Activated CD4-positive, alpha-beta T cell treated with anti-CD3 and anti-CD28 coated beads, Interleukin-2, amount 10 ng/mL, durations not matched to agents 24 days and 14 days (primary cell): ENCODE results near the gene HSPA4. TPM values are rescaled to one million over a fixed set of nuclear protein-coding genes. Genes with fewer than 3 reads are reported as not detected.
A peak's percentile ranks its signal among the peaks of the same experiment; 100 is the strongest.

Source experiments
- DNase-seq: peaks from one replicate; pipeline ENCODE4 v3.0.0; 2022
- H3K27ac Mint-ChIP-seq: one replicate; pipeline ENCODE4 v1.8.0; 2022; ENCODE audit warnings: mild to moderate bottlenecking, mixed read lengths
- H3K27me3 Mint-ChIP-seq: one replicate; pipeline ENCODE4 v1.8.0; 2022; ENCODE audit warnings: mixed read lengths
- H3K36me3 Mint-ChIP-seq: one replicate; pipeline ENCODE4 v1.8.0; 2022; ENCODE audit warnings: low read depth, mild to moderate bottlenecking, mixed read lengths
- H3K4me1 Mint-ChIP-seq: one replicate; pipeline ENCODE4 v1.8.0; 2021; ENCODE audit warnings: mixed read lengths
- H3K4me3 Mint-ChIP-seq: one replicate; pipeline ENCODE4 v1.8.0; 2022; ENCODE audit warnings: mild to moderate bottlenecking, moderate library complexity, mixed read lengths
- H3K9me3 Mint-ChIP-seq: one replicate; pipeline ENCODE4 v1.8.0; 2021; ENCODE audit warnings: mixed read lengths
- intact Hi-C: fragments of 100-400 bp; cut with micrococcal nuclease; formaldehyde crosslinking; loops from one replicate; pipeline ENCODE4 v1.15.1; 2023
- total RNA-seq: library from RNA; stranded (reverse); gene quantifications from 2 replicates; pipeline ENCODE4 v1.2.3, GENCODE V29; 2022

HSPA4 gene
- total RNA-seq, 1 donor from 2014 or later = 270 TPM

DNA sequence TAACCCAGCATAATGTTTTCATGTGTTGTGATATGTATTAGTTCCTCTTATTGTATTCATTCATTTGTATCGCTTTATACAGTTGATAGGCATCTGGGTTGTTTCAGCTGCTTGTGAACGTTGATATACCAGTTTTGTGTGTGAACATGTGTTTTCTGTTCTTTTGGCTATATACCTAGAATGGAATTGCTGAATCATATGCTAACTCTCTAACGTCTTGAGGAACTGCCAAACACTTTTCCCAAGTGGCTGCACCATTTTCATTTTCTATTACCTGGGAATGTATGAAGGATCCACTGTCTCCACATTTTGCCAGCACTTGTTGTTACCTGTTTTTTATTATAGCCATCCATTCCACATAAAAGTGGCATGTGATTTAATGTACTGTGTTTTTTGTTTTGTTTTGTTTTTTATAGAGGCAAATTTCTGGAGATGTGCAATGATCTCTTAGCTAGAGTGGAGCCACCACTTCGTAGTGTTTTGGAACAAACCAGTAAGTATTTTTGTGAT lies 34.6 kb downstream of the HSPA4 start:
- Mint-ChIP-seq H3K4me3 (no peak overlapping the region), H3K4me1 (peaks cover 12% of the 10 kb centered on the region), H3K27me3 (no peaks in the 10 kb centered on the region), H3K36me3 (peaks cover 62% of the 10 kb centered on the region), H3K27ac (peak overlapping the region; percentile 51), H3K9me3 (no peaks in the 10 kb centered on the region)
- DNase-seq = no peak
- intact Hi-C loops = no loop called here

DNA sequence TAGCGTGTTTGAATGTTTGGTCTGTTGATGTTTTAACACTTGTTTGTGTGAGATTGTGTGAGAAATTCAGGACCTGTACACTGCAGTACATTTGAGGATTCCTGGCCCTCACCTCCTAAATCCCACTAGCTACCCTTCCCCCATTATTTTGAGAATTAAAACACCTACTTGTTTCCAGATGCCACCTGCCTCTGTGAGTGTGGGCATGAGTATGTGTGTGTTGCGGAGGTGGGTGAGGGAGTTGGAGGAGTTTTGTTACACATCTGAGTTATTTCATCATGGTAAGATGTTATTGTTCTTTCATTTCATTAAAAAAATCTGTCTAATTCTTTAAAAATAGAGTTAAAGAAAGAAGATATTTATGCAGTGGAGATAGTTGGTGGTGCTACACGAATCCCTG lies 36.3 kb downstream of the HSPA4 start:
- no peak overlapping the region for H3K27ac Mint-ChIP-seq
- H3K27me3 Mint-ChIP-seq = no peaks in the 10 kb centered on the region
- DNase-seq = no peak
- H3K9me3 Mint-ChIP-seq = no peaks in the 10 kb centered on the region
- peaks cover 68% of the 10 kb centered on the region for H3K36me3 Mint-ChIP-seq
- H3K4me1 Mint-ChIP-seq = peaks cover 5% of the 10 kb centered on the region
- intact Hi-C loops = no loop called here
- H3K4me3 Mint-ChIP-seq = no peak overlapping the region

DNA sequence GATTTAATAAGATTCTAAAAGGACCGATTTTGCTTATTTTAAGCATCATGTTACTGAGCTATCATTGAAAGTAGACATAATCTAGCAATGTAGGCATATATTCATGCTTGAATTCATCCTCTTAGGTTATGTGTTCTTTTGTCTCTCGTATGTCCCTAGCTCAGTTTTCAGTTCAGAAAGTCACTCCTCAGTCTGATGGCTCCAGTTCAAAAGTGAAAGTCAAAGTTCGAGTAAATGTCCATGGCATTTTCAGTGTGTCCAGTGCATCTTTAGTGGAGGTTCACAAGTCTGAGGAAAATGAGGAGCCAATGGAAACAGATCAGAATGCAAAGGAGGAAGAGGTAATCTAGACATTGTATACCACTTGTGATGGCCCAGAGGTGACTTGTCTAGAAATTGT lies 39.2 kb downstream of the HSPA4 start:
- Mint-ChIP-seq H3K36me3 (peaks cover 64% of the 10 kb centered on the region), H3K4me3 (no peak overlapping the region), H3K9me3 (no peaks in the 10 kb centered on the region), H3K27ac (no peak overlapping the region), H3K27me3 (no peaks in the 10 kb centered on the region), H3K4me1 (peaks cover 5% of the 10 kb centered on the region)
- intact Hi-C loops = no loop called here
- no peak for DNase-seq

DNA sequence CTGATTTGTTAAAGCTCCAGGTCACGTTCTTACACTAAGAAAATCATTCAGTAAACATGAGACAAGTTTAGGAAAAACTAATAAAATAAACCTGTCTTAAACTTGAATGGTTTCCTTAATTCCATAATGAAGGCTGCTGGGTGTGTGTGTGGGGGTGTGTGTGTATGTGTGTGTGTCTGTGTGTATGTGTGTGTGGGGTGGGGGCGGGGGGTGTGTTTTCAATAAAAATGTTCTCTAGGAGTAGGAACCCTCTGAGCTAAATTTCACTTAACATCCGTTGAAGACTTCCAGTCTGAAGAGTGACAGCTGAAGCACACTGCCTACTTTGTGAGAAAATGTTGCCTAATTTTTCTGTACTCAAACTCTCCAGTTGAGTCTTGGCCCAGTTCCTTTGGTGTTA lies 54.5 kb downstream of the HSPA4 start:
- Mint-ChIP-seq H3K4me3 (no peak overlapping the region), H3K9me3 (no peaks in the 10 kb centered on the region), H3K27me3 (no peaks in the 10 kb centered on the region), H3K4me1 (peaks cover 16% of the 10 kb centered on the region), H3K36me3 (peaks cover 46% of the 10 kb centered on the region), H3K27ac (no peak overlapping the region)
- no peak for DNase-seq
- intact Hi-C loops = no loop called here

DNA sequence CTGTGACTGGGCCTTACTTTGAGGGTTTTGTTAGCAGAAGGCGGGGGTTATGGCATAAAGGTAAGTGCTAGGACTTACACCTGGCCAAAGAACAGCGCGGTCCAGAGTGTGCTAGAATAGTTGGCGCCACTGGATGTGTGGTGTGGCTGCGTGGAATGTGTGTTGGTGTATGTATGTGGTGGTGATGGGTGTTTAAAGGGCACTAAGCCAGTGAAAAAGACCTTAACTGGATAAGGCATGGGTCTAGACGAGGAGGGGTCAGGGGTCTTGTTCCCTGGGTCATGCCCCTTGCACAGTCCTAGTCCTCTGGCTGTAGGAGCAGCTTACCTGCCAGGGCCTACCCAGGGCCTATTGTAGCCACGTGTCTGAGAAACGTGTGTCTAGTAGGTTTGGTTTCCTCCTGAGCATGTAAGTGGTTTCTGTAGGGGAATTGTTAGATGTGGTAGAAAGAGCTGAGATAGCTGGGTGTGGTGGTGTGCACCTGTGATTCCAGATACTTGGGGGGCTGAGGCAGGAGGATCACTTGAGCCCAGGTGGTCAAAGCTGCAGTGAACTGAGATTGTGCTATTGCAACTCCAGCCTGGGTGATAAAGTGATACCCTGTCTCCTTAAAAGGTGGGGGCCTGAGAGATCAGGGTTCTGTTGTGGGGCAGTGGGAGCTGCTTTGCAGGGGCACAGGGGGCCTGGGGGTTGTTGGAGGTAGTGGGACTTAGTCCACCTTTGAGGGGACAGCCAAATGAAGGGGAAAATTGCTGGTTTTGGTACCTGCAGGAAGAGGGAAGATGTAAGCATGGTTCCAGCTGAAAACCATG lies 55.2 kb downstream of the HSPA4 start:
- H3K4me3 Mint-ChIP-seq = no peak overlapping the region
- peaks cover 43% of the 10 kb centered on the region for H3K36me3 Mint-ChIP-seq
- H3K9me3 Mint-ChIP-seq = no peaks in the 10 kb centered on the region
- intact Hi-C loops = no loop called here
- no peak for DNase-seq
- no peaks in the 10 kb centered on the region for H3K27me3 Mint-ChIP-seq
- H3K4me1 Mint-ChIP-seq = peaks cover 17% of the 10 kb centered on the region
- H3K27ac Mint-ChIP-seq = peak overlapping the region; percentile 36

DNA sequence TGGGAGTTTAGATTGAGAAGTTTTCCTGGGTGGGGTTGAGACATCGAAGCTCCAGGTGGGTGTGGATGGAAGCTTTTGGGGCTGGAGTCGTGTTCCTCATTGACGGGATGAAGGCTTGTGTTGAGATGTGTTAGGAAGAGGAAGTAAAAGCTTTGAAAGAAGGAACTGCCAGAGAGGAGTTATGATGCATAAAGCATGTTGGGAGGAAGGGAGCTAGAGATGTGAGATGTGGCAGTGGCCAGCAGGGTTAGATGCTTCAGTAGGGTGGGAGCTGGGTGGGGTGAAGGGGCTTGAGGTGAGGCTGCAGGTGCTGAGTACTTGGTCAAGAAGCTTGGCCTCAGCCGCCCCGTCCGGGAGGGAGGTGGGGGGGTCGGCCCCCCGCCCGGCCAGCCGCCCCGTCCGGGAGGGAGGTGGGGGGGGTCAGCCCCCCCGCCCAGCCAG lies 56.7 kb downstream of the HSPA4 start:
- Mint-ChIP-seq H3K4me1 (peaks cover 25% of the 10 kb centered on the region), H3K36me3 (peaks cover 30% of the 10 kb centered on the region), H3K9me3 (no peaks in the 10 kb centered on the region), H3K4me3 (no peak overlapping the region), H3K27me3 (no peaks in the 10 kb centered on the region), H3K27ac (no peak overlapping the region)
- DNase-seq = no peak
- intact Hi-C loops = no loop called here

DNA sequence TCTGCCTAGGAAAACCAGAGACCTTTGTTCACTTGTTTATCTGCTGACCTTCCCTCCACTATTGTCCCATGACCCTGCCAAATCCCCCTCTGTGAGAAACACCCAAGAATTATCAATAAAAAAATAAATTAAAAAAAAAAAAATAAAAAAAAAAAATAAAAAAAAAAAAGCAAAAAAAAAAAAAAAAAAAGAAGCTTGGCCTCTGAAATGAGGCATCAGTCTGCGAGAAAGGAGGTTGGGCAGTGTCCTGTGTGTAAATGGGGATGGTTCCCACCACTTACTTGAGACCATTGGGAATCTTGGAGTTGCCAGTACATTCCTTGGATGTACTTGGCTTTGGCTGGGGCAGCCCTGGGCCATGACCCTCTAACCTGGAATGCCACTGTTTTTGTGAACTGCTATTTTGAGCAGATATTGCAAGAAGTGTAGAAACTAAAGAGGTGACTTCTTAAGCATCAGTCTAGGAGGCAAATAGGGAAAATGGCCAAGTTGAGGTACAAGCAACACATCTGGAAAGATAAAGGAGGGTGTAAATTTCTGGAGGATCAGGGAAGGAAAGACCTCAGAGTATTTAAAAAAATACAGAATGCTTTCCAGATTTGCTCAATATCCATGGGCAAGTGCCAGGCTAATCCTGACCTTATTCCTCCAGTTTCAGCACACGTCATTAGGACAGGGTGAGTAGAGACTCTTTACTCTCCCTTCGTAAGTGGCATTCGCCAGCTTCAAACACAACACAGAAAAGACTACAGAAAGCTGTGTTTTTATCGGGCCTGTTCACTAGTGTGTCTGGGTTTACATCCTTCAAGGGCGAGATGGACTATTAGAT lies 58.1 kb downstream of the HSPA4 start:
- H3K4me3 Mint-ChIP-seq = no peak overlapping the region
- intact Hi-C loops = loop anchor here (2.0 to 10.0 kb wide), 4 partner anchors 285 to 757 kb away; no protein-coding TSS in a partner anchor
- H3K27ac Mint-ChIP-seq = no peak overlapping the region
- peaks cover 19% of the 10 kb centered on the region for H3K36me3 Mint-ChIP-seq
- no peak for DNase-seq
- no peaks in the 10 kb centered on the region for H3K9me3 Mint-ChIP-seq
- peaks cover 29% of the 10 kb centered on the region for H3K4me1 Mint-ChIP-seq
- no peaks in the 10 kb centered on the region for H3K27me3 Mint-ChIP-seq

DNA sequence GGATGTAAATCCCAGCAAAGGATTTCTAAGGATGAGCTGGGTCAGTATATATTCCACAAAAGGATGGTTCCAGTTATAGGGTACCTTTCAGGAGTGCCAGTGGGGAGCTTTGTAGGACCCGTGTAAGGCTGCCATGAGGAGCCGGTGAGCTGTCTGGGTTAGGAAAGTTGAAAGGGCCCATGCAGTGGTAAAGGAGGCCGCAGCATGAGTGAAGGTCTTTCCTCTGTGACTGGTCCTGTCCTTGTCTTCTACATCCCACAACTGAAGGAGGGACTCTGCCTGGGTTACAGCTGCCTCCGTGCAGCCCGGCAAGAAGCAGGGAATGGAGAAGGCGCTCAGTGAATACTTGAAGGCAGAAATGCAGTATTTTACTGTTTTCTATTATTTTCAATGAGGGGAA lies 58.9 kb downstream of the HSPA4 start:
- Mint-ChIP-seq H3K4me1 (peaks cover 28% of the 10 kb centered on the region), H3K4me3 (no peak overlapping the region), H3K36me3 (peaks cover 10% of the 10 kb centered on the region), H3K27me3 (no peaks in the 10 kb centered on the region), H3K27ac (no peak overlapping the region), H3K9me3 (no peaks in the 10 kb centered on the region)
- intact Hi-C loops = loop anchor here (1.0 to 10.0 kb wide), 6 partner anchors 177 to 757 kb away; no protein-coding TSS in a partner anchor
- DNase-seq = no peak

DNA sequence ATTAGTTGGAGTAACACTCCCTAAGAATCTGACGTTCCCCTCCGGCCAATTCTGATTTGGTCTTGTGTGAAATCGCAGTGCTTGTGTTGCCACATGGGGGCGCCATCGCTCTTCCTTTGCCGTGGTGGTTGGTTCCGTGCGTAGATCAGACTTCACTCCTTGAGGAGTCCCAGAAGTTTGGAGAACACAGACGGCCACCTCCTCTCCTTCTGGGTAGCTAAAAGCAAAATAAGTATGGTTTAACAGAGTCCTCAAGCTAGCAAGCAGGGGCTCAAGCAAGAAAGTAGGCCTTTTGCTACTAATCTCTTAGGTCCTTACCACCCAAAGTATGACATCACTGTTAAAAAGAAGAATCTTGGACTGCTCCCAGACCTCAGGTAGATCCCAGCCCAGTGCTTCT lies 59.5 kb downstream of the HSPA4 start:
- intact Hi-C loops = loop anchor here (1.0 to 10.0 kb wide), 6 partner anchors 176 to 756 kb away; no protein-coding TSS in a partner anchor
- Mint-ChIP-seq H3K4me3 (no peak overlapping the region), H3K4me1 (peaks cover 28% of the 10 kb centered on the region), H3K27me3 (no peaks in the 10 kb centered on the region), H3K27ac (no peak overlapping the region), H3K36me3 (peaks cover 7% of the 10 kb centered on the region), H3K9me3 (no peaks in the 10 kb centered on the region)
- peak; percentile 94 for DNase-seq

DNA sequence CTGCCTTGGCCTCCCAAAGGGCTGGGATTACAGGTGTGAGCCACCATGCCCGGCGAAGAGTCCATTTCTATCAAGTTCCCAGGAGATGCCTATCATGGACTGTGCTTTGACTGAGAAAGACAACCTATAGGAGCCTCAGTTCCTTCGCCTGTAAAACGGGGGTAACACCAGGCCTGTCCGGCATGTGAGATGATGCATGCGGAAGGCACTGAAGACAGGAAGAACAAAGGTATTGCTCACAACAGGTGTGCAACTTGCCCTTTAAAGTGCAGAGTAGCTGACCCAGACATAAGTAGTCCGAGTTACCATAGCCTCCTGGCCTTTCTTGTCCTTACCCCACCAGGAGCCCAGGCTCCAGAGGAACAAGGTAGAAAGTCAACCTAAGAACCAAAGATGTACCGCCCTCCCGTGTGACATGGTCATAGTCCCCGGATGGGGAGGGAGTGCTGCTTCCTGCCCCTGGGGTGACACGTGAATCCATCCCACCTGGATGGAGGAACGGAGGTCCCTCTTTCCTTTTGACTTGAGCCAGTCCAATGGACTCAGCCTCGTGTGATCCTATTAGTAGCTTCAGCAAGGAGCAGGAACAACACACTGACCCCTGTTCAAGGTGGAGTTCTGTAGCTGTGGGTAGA lies 60.3 kb downstream of the HSPA4 start:
- intact Hi-C loops = loop anchor here (2.0 to 10.0 kb wide), 4 partner anchors 283 to 833 kb away; no protein-coding TSS in a partner anchor

DNA sequence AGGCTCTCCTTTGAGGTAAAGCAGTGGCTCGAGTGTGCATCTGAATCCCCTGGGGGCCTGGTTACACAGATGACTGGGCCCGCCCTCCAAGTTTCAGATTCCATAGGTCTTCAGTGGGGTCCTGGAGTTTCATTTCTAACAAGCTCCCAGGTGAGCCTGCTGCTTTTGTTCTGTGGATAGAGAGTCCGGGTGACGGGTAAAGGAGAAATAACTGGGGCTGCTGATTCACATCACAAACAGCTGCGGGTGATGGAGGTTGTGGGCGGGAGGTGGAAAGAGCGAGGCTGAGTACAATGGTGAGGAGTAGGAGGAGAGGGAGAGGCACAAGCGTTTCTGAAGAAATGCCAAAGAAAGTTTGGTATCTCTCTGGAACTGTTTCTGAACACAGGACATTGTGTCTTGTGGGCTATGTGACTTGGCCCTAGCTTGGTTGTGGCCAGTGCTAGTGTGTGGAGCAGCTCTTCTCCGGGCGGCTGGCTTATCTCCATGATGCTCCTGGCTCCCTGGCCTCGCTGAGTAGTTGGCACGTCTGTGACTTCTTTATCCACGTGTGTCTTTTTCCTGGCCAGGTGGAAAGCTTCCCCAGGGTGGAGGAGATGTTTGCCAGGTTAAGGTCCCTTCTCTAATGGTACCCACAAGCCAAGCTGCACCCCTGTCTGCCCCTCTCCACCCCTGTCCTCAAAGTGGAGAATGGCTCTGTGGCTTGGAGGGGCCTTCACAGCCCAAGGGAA lies 61.7 kb downstream of the HSPA4 start:
- no peaks in the 10 kb centered on the region for H3K27me3 Mint-ChIP-seq
- no peaks in the 10 kb centered on the region for H3K9me3 Mint-ChIP-seq
- peaks cover 17% of the 10 kb centered on the region for H3K4me1 Mint-ChIP-seq
- H3K4me3 Mint-ChIP-seq = peak overlapping the region; percentile 11
- H3K36me3 Mint-ChIP-seq = no peaks in the 10 kb centered on the region
- peak overlapping the region; percentile 42 for H3K27ac Mint-ChIP-seq
- intact Hi-C loops = loop anchor here (2.0 to 10.0 kb wide), 4 partner anchors 281 to 831 kb away; no protein-coding TSS in a partner anchor
- DNase-seq = no peak

More for the DNA sequence above, 60.3 kb downstream of the HSPA4 start:
- no peaks in the 10 kb centered on the region for H3K27me3 Mint-ChIP-seq
- H3K27ac Mint-ChIP-seq = no peak overlapping the region
- peaks cover 21% of the 10 kb centered on the region for H3K4me1 Mint-ChIP-seq
- H3K36me3 Mint-ChIP-seq = no peaks in the 10 kb centered on the region
- H3K4me3 Mint-ChIP-seq = no peak overlapping the region
- no peak for DNase-seq
- H3K9me3 Mint-ChIP-seq = no peaks in the 10 kb centered on the region

DNA sequence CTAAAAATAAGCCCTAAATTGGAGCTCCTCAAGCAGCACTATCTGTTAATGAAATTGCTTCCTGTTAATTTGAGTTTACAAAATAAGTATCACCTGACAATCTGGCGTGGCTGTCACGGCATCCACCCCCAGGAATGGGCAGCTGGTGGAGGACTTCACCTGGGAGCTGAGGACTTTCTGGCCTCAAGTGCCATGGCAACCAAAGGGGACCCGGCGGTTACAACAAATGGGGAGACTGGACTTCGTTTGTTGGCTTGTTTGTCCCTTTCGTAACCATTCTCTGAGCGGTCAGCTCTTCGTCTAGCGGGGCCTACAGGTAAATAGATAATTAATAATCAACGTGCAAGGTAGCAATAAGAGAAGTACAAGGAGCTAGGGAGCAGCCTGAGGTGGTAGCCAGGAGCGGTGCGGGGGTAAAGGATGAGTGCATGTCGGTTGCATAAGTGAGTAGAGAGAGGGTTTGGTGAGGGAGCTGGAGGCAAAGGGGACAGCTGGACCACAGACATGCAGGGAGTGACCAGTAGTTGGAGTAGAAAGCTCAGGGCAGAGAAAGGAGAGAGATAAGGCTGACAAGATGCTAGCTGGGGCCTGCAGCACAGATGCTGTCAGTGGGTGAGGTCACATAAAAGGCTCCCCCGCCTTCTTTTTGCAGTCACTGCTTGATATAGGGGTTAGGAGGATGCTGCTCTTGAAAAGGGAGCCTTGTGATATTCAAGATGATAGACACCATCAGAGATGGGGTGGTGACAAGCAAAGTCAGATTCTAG lies 62.5 kb downstream of the HSPA4 start:
- Mint-ChIP-seq H3K4me3 (no peak overlapping the region), H3K27ac (no peak overlapping the region), H3K36me3 (no peaks in the 10 kb centered on the region), H3K9me3 (no peaks in the 10 kb centered on the region), H3K27me3 (no peaks in the 10 kb centered on the region), H3K4me1 (peaks cover 17% of the 10 kb centered on the region)
- DNase-seq = no peak
- intact Hi-C loops = loop anchor here (5.0 to 10.0 kb wide), 3 partner anchors 280 to 753 kb away; no protein-coding TSS in a partner anchor
